DOHH2 (cell line): ENCODE results near the gene C10orf143.

Source experiments
- CTCF ChIP-seq: fragments of 200-600 bp; sonication (generic); IDR thresholded peaks from one replicate; pipeline ENCODE4 v1.5.1; 2014; ENCODE audit warnings: antibody characterized with exemption, mild to moderate bottlenecking, low read depth, low read length; ENCODE audit not compliant: poor library complexity, severe bottlenecking
- EZH2phosphoT487 ChIP-seq: fragments of 200-600 bp; sonication (generic); IDR thresholded peaks from 2 replicates; pipeline ENCODE4 v1.6.1; 2017; ENCODE audit warnings: borderline replicate concordance, mild to moderate bottlenecking, antibody characterized with exemption, low read length, moderate library complexity, mixed read lengths

DNA sequence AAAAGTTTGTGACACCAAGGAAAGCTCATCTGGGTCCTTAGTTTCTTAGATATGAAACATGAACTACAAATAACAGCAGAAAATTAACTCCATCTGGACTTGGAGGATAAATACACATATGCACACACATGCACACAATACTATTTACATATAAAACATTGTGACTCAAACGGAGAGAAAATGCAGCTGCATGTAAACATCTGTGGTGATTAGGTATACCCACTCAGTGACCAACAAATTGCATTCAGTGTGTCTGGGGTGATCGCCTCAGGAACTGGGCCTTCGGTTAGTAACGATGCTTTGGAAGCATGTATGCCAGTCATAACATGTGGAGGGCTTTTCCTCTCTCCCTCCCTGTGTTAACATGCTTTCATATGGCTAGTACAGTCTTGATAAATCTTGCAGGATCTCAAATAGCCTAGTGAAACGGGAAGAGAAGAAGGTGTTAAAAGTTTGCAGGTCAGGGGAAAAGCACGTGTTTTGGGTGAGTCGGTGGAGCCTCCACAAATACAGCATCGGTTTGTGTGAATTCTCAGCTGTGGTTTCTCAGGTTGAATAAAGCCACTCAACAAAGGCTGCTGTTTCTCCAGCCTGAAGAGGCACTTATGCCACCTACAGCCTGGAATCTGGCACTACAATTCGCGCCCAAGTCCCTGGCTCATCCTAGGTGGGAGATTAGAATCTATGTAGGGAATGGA, 16.9 kb upstream of the C10orf143 start:
- TF ChIP-seq EZH2phosphoT487: no peak
- peak; percentile 79 for TF ChIP-seq CTCF
